Right atrium auricular region (tissue), 2 donors: ENCODE data around the gene MYCBP. TPM values are rescaled to one million over a fixed set of nuclear protein-coding genes. Genes with fewer than 3 reads are reported as not detected.

Experiments
- DNase-seq: peaks from one replicate; pipeline ENCODE4 v3.0.0-alpha.2; 2019; ENCODE audit warnings: low spot score
- H3K27ac ChIP-seq, 2 donors: fragments of 200-600 bp; sonication (generic); 1 replicate in 1 of 2; 2 replicates in 1 of 2; pipeline ENCODE4 v1.5.1; 2016 to 2019
- H3K27me3 ChIP-seq, 2 donors: fragments of 200-600 bp; sonication (generic); one replicate each; pipeline versions ENCODE4 v1.5.1 to v1.6.0; 2017 to 2019
- H3K36me3 ChIP-seq: fragments of 200-600 bp; sonication (generic); one replicate; pipeline ENCODE4 v1.5.1; 2016
- H3K4me1 ChIP-seq, 2 donors: fragments of 200-600 bp; sonication (generic); one replicate each; pipeline versions ENCODE4 v1.5.1 to v1.6.0; 2017 to 2019
- H3K4me3 ChIP-seq, 2 donors: fragments of 200-600 bp; sonication (generic); 1 replicate in 1 of 2; 2 replicates in 1 of 2; pipeline ENCODE4 v1.5.1; 2017 to 2019; ENCODE audit warnings: mild to moderate bottlenecking in 1 of 2, moderate library complexity in 1 of 2
- H3K9me3 ChIP-seq, 2 donors: fragments of 200-600 bp; sonication (generic); one replicate each; pipeline ENCODE4 v1.5.1; 2019
- CTCF ChIP-seq, 2 donors: fragments of 200-600 bp; sonication (generic); IDR thresholded peaks; one replicate each; pipeline ENCODE4 v1.5.1; 2019; ENCODE audit warnings: antibody characterized with exemption in 2 of 2
- total RNA-seq, 2 donors: library from RNA; depleted of rRNA; stranded (reverse); fragments of >200 nt; gene quantifications; one replicate each; pipeline ENCODE4 v1.1.0, GENCODE V29; 2016

MYCBP gene
- total RNA-seq, 2 donors from 2014 or later: 5.6 to 9.4 TPM

- H3K27ac ChIP-seq: no peak overlapping the region
- no peaks in the 10 kb centered on the region for H3K4me1 ChIP-seq
- H3K9me3 ChIP-seq: no peaks in the 10 kb centered on the region
- no peak overlapping the region for H3K4me3 ChIP-seq
- no peak for DNase-seq
- no peaks in the 10 kb centered on the region for H3K27me3 ChIP-seq
- no peaks in the 10 kb centered on the region for H3K36me3 ChIP-seq
- TF ChIP-seq CTCF (IDR thresholded peaks at IDR 0.05): no peak
Measured at GRCh38 chr1:38885092-38885491, 11.9 kb upstream of the MYCBP start.

- no peak for DNase-seq
- Histone ChIP-seq H3K27ac (no peak within 1 kb of the TSS), H3K4me3 (no peak within 1 kb of the TSS)
Measured at GRCh38 chr1:38881487-38881886, 8.3 kb upstream of the MYCBP start, which contains the start of gene GJA9. GJA9 (minus strand) TSS chr1:38881587; CDS start chr1:38876098, 5,489 bp downstream.

GRCh38 chr1:38875811-38876210 lies 2.7 kb upstream of the MYCBP start:
- no peak for DNase-seq
- Histone ChIP-seq H3K36me3 (no peaks in the 10 kb centered on the region), H3K9me3 (no peaks in the 10 kb centered on the region), H3K4me1 (peaks cover 0 to 20% of the 10 kb centered on the region in 2 donors), H3K27ac (no peak overlapping the region), H3K4me3 (no peak overlapping the region), H3K27me3 (no peaks in the 10 kb centered on the region)
- no peak for TF ChIP-seq CTCF (IDR thresholded peaks at IDR 0.05)

More at GRCh38 chr1:38881487-38881886, 8.3 kb upstream of the MYCBP start, which contains the start of gene GJA9:
- no peaks in the 10 kb centered on the region for H3K36me3 ChIP-seq
- no peak for TF ChIP-seq CTCF (IDR thresholded peaks at IDR 0.05)
- no peaks in the 10 kb centered on the region for H3K4me1 ChIP-seq
- H3K27me3 ChIP-seq: no peaks in the 10 kb centered on the region
- no peaks in the 10 kb centered on the region for H3K9me3 ChIP-seq

GRCh38 chr1:38872401-38873026 lies 634 bp downstream of the MYCBP start:
- Histone ChIP-seq H3K27ac (peak overlapping the region; percentile 62 to 70), H3K36me3 (no peaks in the 10 kb centered on the region), H3K27me3 (no peaks in the 10 kb centered on the region), H3K4me1 (peaks cover 0 to 20% of the 10 kb centered on the region in 2 donors), H3K9me3 (no peaks in the 10 kb centered on the region), H3K4me3 (peak overlapping the region; percentile 74 to 79)
- no peak for TF ChIP-seq CTCF (IDR thresholded peaks at IDR 0.05)
- DNase-seq: no peak

GRCh38 chr1:38870996-38871395 lies 2.2 kb downstream of the MYCBP start:
- no peak overlapping the region for H3K4me3 ChIP-seq
- peaks cover 0 to 20% of the 10 kb centered on the region in 2 donors for H3K4me1 ChIP-seq
- TF ChIP-seq CTCF (IDR thresholded peaks at IDR 0.05): no peak
- no peaks in the 10 kb centered on the region for H3K9me3 ChIP-seq
- H3K27me3 ChIP-seq: no peaks in the 10 kb centered on the region
- no peak for DNase-seq
- H3K27ac ChIP-seq: no peak overlapping the region
- no peaks in the 10 kb centered on the region for H3K36me3 ChIP-seq

GRCh38 chr1:38867208-38867607 lies 5.9 kb downstream of the MYCBP start:
- TF ChIP-seq CTCF (IDR thresholded peaks at IDR 0.05): no peak
- H3K4me3 ChIP-seq: no peak overlapping the region
- H3K27ac ChIP-seq: no peak overlapping the region
- DNase-seq: no peak
- H3K9me3 ChIP-seq: no peaks in the 10 kb centered on the region
- peaks cover 0 to 32% of the 10 kb centered on the region in 2 donors for H3K4me1 ChIP-seq
- H3K27me3 ChIP-seq: no peaks in the 10 kb centered on the region
- no peaks in the 10 kb centered on the region for H3K36me3 ChIP-seq
